Measurements from ENCODE around the gene SREBF2. TPM values are rescaled to one million over a fixed set of nuclear protein-coding genes. Genes with fewer than 3 reads are reported as not detected.

Gene SREBF2
- total and polyA plus RNA-seq, 9 of the 15 experiments (the other 6 are each of a cell fraction or from before 2014, with no cell fraction given), result 1.1 to 84.2 (median 26.9) TPM

DNA sequence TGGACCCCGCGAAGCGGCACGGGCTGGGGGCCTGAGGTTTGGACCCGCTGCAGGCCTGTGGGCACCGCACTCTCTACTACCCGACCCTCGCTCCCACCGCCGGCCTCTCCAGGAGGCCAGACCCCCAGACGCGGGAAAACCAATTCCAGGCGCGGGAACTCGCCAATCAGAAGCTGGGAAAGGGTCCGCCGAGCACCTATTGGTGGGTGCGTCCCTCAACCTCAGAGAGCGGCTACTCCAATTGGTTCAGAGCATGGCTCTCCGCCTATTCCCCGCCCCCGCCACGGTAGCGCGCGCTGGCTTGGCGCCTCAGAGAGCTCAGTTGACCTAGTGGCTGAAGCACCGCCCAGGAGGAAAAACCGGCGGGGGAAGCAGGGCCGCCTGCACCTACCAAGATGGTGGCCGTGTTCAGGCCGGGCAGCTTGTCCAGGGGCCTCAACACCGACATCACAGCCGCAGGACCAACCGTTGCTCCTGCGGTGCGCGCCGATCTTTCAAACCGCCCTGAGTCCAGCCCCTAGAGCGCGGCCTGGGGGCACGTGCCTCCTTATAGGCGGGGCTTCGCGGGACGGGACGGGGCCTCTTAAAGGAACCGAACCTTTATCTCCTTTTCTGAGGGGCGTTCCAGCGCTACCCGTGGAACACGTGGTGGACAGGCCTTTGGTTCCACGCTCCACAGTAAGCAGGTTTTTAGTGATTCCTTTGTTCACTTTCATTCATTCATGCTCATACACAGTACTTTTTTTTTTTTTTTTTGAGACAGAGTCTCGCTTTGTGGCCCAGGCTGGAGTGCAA is 113.9 kb downstream of the SREBF2 start, which contains the start of gene CENPM (continued):
- TF ChIP-seq, protein P1, sequence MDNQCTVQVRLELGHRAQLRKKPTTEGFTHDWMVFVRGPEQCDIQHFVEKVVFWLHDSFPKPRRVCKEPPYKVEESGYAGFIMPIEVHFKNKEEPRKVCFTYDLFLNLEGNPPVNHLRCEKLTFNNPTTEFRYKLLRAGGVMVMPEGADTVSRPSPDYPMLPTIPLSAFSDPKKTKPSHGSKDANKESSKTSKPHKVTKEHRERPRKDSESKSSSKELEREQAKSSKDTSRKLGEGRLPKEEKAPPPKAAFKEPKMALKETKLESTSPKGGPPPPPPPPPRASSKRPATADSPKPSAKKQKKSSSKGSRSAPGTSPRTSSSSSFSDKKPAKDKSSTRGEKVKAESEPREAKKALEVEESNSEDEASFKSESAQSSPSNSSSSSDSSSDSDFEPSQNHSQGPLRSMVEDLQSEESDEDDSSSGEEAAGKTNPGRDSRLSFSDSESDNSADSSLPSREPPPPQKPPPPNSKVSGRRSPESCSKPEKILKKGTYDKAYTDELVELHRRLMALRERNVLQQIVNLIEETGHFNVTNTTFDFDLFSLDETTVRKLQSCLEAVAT (IDR thresholded peaks at IDR 0.05), result peak in 1 of 2 experiments; percentile 42; a peak in 1 of 4 replicates

DNA sequence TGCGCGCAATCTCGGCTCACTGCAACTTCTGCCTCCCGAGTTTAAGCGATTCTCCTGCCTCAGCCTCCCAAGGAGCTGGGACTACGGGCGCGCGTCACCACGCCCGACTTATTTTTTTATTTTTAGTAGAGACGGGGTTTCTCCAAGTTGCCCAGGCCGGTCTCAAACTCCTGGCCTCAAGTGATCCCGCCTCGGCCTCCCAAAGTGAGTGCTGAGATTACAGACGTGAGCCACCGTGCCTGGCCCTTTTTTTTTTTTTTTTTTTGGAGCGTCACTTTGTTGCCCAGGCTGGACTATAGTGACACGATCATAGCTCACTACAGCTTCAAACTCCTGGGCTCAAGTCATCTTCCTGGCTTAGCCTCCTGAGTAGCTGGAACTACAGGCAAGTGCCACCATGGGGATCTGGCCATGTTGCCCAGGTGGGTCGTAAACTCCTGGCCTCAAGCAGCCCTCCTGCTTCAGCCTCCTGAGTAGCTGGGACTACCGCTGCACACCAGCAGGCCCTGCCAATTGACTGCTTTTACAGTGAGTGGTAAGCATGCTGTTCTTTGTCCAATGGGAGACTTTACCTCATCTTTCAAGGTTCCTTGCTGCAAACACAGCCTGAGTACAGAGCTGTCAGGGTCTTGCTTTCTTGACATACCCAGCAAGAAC is 114.6 kb downstream of the SREBF2 start:
- H3K4me2 ChIP-seq (ENCODE audit: insufficient read depth, low read length), result peak overlapping the region; percentile 91
- no peak for TF ChIP-seq GATA2 (CRISPR knock-in tag; IDR thresholded peaks at IDR 0.05)
- TF ChIP-seq, protein P1 (IDR thresholded peaks at IDR 0.05), result 0 out of 4 replicates have a peak, but pooled peaks of 1 of the 2 experiments have one; percentile 1
- peak overlapping the region; percentile 57 for H3K4me3 ChIP-seq
- 0 out of 2 replicates have a peak, but pooled peaks cover 3% of the 10 kb centered on the region for H4K20me1 ChIP-seq (replicated peaks; ENCODE audit: control insufficient read depth, insufficient read depth, low read length)
- CTCF ChIA-PET (ENCODE audit: low intra/inter-chr PET ratio), result no interaction called here
- no TSS peak for BruUV-seq (replicated peaks)
- peaks cover 8 to 25% of the 10 kb centered on the region in 2 experiments; a peak in 4 of 5 replicates for H3K4me1 ChIP-seq (replicated peaks in 1 of 2; ENCODE audit: control insufficient read depth in 2 of 2, insufficient read depth in 2 of 2, low read length in 2 of 2)
- H3K27me3 ChIP-seq (ENCODE audit: control insufficient read depth in 2 of 2, insufficient read depth in 2 of 2, low read length in 2 of 2), result no peaks in the 10 kb centered on the region
- 30% methylated on average over 14 of the region's 21 CpGs for WGBS (ENCODE audit: insufficient coverage, low coverage, missing lambda C conversion rate)
- peaks cover 28% of the 10 kb centered on the region for H3K79me2 ChIP-seq (ENCODE audit: control insufficient read depth, insufficient read depth, low read length)
- DNase-seq (ENCODE audit: extremely low read depth in 1 of 4, low spot score in 3 of 4), result peak in 1 of 4 experiments; percentile 20
- in situ Hi-C loops (cut with MboI) (no loop called here), intact Hi-C loops (cut with micrococcal nuclease) (no loop called here)
- H3K9me1 ChIP-seq (ENCODE audit: control insufficient read depth, insufficient read depth, low read length), result no peaks in the 10 kb centered on the region
- no peaks in the 10 kb centered on the region for H3K9me3 ChIP-seq (replicated peaks; ENCODE audit: control insufficient read depth, insufficient read depth, low read depth, low read length)
- no peak for ATAC-seq
- POLR2A ChIA-PET, result interaction anchor here (0.6 to 1.2 kb wide), 3 partner anchors 13 to 528 kb away, joined by 3 to 4 read pairs (median 3); no protein-coding TSS in a partner anchor
- no peak for FAIRE-seq
- peak overlapping the region; percentile 84 to 99 for H3K9ac ChIP-seq (ENCODE audit: insufficient read depth in 1 of 2, low read depth in 2 of 2, low read length in 2 of 2)
- H3K27ac ChIP-seq (ENCODE audit: extremely low read depth, low read depth, low read length), result peak overlapping the region; percentile 96
- peaks cover 29% of the 10 kb centered on the region for H3K36me3 ChIP-seq (ENCODE audit: control insufficient read depth, insufficient read depth, low read length)
- H2AFZ ChIP-seq (ENCODE audit: low read depth, low read length), result peak overlapping the region; percentile 95
